Stimulated activated CD4-positive, alpha-beta T cell treated with anti-CD3 and anti-CD28 coated beads, Interleukin-12 subunit alpha, Interleukin-12 subunit beta, amount 100 ng/mL, for 4 hours (primary cell): ENCODE results near the gene RASGRP1.
A peak's percentile ranks its signal among the peaks of the same experiment; 100 is the strongest.

Experiments used
- DNase-seq: peaks from one replicate; pipeline ENCODE4 v3.0.0-alpha.2; 2020

The RASGRP1 gene

DNA sequence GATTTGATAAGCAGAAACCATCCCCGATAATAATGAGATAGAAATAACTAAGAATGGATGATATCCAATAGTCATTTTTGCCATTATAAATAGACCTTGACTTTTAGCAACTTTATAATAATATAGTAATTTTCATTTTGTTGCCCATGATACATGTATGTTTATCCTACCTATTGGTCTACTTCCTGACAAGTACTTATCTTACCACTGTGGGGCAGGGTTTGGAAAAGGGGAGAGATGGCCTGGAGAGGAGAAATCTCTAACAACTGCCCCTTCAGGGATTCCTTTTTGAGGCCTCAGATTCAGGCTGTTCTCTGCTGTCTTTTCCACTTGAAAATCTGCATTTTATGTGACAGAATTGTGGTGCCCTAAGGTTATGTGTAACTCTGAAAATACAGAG, 68.5 kb downstream of the RASGRP1 start:
- no peak for DNase-seq

DNA sequence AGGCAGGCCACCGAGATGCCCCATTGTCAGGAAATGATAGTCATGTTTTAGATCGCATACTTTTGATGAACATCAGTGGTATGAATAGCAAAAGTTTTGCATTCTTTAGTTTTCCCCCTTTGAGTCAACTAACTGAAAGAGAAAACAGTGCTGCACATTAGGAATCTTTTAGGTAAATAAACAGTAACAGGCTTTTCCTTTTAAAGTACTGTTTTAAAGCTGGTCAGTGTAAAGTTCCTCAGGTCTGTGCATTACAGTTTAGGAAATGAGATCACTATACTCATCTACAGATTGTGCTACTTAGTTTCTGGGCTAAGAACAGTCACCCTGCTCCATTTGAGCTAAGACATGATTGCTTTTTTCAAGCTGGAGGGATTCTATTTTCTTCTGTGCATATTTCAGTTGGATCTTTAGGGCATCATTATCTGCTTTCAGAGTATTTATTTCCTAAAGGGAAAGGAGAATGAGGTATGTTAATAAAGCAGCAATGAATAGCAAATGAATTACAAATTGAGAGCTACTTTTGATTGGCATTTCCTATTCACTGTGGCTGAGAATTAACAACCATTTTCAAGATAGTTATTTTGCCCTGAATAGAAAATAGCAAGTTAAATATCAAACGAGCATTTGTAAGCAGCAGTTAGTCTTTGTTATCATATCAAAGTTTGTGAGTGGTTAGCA, 74.2 kb downstream of the RASGRP1 start:
- no peak for DNase-seq

DNA sequence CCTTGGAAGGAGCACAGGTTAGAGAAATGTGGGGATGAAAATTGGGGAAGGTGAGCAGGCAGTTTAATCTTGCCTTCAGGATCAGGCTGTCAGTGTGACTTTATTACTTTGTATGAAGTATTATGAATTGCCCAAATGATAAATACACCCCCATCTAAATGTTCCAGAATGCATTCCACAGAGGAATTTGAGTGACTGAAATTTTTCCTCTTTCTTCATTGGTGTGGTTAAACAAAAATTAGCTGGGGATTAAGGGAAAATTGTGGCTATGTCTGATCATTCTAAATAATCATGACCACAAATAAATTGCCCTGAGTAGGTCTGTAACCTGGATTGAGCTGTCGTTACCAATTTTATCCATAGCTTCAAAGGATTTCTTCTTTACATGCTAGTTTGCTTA, 77.2 kb downstream of the RASGRP1 start:
- DNase-seq: no peak

DNA sequence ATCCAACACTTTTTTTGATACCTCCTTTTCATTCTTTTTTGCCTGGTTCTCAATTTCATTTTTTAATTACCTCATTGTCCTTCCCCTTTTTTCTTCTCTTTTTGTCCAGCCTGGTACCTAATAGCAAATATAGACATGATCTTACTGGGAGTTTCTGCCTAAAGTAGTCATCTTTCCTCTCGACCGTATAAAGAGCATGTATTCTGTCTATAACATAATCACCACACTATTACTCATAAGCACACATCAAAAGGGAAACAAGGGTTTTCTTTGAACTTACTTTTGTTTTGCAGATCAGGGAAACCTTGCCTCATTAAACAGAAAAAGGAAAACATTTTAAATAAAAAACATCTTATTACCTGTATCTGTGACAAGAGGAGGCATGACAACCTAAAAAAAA, 77.7 kb downstream of the RASGRP1 start:
- no peak for DNase-seq

DNA sequence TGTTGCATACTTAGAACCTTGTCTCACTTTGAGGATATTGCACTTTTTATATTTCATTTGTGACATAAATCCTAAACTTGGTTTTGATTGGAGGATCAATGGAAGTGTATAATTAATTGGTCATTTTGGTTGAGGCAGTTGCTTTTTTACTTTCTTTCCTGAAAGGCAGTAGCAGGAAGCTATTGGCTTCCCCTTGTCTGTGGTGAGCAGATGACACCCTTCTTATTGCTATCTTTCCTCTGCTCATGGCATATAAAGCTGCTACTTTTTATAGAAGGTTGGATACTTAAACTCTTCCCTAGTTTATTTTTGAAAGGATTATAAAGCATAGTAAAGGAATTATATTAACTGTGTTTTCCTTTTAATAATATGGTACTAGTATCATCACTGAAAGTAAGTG, 82.0 kb downstream of the RASGRP1 start:
- no peak for DNase-seq

DNA sequence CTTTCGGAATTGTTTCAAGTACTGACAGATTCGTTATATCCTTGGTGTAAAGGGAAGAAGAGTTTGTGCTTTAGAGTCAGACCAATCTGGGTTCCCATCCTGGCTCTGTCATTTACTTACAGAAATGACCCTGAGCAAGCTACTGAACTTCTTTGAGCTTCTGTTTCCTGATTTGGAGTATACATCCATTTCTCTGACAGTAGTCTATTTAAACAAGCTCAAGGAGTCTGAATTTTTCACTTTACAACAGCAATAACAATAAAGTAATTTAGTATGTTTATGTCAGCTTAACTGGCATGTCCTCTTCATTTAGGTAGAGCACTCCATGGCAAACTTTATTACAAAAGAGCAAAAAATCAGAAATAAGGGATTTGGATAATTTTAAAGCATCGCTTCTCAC, 82.9 kb downstream of the RASGRP1 start:
- no peak for DNase-seq

DNA sequence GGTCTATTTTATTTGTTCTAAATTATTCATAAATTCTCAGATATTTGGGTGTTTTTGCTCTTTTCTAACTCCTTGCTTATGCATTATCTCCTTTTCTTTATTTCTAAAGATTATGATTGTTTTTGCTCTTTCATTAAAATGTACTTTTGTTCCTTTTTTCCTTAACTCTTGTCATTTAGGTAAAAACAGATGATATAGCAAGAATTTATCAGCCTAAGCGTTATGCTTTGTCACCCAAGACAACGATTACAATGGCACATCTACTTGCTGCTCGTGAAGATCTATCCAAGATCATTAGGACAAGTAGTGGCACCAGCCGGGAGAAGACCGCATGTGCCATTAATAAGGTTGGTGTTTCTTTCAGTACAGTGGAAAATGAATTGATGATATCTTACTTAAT, 83.5 kb downstream of the RASGRP1 start:
- no peak for DNase-seq

DNA sequence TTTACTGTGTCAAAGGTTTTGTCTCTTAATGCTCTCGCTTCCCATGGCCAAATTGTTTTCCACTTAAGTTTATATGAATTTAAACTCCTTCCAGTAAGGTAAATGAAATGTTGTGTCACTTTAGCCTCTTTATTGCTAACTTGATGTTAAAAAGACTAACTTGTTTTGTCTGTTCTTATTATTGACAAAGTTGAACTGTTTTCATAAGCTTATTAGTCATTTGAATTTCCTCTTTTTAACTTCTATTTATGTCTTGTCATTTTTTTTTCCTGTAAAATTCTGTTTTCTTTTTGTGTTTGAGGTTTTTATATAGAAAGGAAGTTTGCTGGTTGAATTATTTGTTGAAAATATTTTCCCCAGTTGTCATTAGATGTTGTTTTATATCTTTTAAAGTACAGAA, 84.9 kb downstream of the RASGRP1 start:
- no peak for DNase-seq

DNA sequence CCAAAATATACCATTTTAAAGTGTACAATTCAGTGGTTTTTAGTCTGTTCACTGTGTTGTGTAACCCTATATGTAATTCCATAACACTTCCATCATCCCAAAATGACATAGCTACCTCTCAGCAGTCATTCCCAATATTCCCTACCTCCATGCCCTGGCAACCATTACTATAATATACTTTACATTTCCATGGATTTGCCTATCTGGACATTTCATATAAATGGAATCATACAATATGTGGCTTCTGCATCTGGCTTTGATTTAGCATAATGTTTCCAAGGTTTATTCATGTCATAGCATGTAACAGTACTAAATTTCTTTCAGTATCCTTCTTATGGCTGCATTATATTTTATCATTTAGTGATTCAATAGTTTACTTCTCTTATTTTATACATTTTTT, 85.3 kb downstream of the RASGRP1 start:
- no peak for DNase-seq

DNA sequence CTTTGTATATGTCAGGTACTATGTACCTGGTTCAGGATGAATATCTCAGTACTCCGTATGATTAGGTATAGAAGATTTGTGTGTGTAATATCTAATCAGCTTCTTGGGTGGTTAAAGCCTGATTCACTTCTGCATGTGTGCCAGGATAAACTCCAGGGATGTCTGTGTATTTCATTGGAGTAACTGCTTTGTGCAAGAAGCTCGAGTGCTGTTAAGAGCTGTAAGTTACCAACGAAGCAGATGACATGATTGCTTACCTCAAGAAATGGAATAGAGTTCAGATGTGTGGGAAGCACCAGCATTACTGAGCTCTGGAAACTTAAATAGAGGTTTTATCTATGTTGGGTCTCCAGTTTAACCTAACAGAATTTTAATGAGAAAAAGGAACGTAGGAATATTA, 87.0 kb downstream of the RASGRP1 start:
- no peak for DNase-seq

DNA sequence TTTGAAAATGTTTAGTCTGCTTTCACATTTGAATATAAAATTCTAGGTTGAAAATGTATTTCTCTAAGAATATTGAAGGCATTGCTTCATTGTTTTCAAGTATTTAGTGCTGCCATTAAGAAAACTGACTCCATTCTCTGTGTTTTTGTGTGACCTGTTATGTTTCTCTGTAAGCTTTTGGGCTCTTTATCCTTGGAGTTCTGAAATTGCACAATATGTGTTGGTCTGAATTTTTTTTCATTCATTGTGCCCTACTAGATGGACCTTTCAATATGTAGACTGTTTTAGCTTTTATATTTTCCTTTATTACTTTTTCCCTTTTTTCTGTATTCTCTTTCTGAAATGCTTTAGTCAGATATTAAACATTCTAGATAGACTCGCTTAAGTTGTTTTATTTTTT, 88.5 kb downstream of the RASGRP1 start:
- no peak for DNase-seq

DNA sequence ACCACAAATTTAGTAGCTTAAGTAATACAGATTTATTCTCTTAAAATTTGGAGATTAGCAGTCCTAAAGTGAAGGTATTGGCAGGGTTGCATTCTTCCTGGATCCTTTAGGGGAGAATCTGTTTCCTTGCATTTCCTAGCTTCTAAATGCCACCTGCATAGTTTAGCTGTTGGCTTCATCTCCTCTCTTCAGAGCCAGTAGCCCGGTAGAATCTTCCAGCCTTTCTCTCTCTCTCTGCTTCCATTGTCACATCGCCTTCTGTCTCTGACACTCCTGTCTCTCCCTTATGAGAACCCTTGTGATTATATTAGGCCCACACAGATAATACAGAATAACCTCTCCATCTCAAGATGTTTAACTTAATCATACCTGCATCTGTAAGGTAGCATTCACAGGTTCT, 89.3 kb downstream of the RASGRP1 start:
- no peak for DNase-seq

DNA sequence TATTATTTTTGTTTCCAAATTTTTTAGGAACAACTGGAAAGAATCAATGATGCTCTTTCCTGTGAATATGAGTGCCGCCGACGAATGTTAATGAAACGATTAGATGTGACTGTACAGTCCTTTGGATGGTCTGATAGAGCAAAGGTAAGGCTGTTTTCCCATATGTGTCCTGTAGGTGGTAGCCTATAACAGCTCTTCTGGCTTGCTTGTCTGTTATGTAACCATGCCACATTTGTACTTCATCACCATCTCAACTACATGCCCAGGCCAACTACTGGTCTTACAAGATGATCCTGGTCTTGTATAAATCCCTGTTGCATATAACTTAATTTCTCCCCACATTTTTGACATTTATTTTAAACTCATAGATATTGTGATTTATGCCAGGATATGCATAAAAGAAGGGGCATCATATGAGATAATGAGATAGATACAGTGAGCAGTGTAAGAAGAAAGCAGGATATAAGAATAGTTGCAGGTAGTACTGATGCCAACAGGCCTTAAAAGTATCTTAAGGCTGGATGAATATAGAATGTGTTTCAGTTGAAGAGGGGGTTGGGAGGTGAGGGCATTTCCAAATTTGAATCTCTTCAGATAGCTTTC, 90.4 kb downstream of the RASGRP1 start:
- DNase-seq: no peak

DNA sequence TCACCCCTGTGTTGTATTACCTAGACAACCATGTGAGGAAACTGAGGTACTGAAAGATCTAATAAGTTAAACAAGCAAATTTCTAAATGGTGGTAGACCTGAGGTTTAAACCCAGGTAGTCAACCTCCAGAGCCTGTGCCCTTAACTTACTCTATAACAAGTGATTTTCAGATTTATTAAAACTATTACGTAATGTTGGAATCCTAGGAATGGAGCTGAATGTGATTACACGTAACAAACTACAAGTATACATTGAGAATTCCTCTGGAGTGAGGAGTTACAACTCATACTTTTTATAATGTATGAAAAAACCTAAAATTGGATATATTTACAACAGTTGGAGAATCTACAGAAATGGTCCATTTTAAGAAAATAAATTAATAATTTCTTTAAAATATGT, 92.6 kb downstream of the RASGRP1 start:
- no peak for DNase-seq

DNA sequence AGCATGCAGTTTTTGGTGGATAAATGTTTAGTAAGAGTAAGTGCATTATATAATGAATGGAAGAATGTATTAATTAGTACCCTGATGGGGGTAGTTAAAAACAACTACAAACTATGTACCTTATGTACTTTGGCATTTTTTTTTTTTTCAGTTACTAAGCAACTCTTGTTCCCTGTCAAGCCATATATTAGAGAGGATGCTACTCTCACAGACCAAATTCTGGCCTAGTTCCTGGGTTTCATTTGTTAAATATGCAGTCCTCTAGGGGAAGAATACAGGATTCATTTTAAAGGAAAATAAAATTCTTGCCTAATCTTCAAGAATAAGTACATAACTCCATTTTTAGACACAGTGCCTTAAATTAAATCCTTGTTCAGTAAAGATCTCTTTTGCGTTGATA, 93.8 kb downstream of the RASGRP1 start:
- no peak for DNase-seq

DNA sequence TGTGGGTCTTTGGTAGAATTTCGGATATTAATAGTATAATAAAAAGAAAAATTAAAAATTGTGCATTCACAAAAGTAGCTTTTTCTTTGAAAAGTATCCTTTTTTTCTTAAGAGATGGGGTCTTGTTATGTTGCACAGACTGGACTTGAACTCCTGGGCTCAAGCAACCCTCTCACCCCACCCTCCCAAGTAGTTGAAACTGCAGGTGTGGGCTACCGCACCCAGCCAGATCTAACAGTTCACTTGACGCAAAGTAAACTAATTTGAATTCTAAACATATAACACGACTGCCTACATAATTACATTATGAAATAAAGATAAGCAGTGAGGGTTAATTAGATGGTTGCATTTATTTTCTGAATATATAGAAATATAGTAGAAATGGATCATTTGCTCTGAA, 99.9 kb downstream of the RASGRP1 start:
- DNase-seq: no peak

DNA sequence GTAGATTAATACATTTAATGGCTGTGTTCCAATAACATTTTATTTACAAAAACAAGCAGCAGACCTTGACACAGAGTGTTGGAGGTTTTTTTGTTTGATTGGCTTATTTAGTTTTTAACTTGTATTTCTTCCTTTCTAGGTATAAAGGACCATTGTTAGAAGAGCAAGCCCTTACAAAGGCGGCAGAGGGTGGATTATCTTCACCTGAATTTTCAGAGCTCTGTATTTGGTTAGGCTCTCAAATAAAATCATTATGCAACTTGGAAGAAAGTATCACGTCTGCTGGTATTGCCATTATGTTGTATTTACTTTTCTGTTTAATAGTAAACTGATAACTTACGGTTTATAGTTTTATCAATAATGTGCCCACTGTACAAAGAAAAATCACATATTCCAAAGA, 100.7 kb downstream of the RASGRP1 start:
- no peak for DNase-seq

DNA sequence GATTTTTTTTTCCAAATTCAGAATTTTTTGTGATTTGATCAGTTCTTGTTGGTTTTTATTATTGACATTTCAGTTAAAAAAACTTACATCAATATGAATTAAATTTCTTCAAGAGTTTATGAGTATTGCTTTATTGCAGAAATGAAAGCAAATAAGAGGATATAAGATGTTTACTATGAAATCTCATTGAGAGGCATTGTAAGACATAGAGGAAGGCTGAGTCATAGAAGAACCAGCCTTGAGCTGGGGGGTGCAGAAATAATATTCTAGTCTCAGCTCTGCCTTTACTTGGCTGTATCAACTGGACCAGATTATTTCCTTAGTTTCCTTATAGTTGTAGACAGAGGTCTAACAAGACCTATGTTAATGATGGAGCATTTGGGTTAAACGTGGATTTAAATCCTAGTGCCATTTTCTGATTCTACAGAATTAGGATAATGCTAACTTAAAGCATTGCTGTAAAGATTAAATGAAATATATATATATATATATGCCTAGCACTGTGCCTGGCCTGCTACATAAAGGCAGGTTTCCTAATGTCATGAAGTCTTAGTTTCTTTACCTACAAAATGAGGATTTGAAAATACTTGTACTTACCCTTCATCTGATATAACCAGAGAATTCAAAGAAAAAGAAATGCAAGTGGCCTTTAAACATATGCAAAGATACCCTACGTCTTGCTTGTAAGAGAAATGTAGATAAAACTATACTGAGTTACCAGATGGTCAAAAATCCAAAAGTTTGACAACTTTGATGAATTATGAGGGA, 103.4 kb downstream of the RASGRP1 start:
- no peak for DNase-seq

DNA sequence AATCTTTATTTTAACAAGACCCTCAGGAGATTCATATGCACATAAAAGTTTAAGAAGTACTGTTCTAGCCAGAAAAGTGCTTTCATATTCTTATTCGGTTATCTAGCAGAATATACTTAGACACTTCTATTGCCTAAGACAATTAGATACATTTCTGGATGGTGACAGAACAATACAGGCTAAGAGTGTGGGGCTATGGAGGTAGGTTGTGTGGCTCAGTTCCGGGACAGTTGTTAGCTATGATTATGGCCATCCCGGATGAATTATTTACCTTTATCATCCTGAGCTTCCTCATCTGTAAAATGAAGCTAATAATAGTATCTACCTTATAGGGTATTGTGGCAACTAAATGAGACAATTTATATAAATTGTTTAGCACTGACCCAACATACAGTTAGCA, 104.1 kb downstream of the RASGRP1 start:
- DNase-seq: no peak

DNA sequence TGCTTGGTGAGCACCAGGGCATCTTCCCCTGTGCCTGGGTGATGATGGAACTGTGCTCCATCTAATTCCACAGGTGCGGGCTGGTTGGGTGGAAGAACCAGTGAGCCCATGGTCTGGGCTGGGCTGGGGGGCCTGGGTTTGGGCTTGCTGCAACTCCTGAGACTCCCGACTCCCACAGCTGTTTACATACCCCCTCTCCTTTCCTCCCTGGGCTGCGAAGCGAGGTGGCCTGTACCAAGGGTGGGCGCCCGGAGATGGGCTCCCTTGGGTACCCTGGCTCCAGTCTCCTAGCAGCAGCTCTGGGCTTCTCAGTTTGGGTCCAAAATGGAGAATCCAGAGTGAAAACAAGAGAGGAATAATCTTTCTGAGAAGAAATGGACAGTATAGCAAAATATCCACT, 105.1 kb downstream of the RASGRP1 start:
- DNase-seq: no peak

DNA sequence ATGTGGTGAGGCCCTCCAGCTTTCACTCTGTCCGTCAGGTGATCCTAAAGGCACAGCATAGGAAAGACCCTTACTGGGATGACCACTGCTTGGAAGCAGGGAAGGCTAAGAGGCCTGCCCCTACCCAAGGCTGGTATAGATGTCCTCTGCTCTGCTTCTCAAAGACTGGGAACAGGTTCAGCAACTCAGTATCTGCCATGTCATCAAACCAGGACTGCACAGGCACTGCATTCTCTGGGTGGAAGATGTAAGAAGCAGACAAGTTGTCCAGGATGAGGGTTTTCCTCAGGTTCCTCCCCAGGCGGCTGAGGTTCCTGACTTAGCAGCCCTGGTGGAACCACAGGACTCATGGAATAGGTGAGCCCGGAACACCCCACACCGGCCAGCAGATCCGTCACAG, 106.0 kb downstream of the RASGRP1 start:
- no peak for DNase-seq

DNA sequence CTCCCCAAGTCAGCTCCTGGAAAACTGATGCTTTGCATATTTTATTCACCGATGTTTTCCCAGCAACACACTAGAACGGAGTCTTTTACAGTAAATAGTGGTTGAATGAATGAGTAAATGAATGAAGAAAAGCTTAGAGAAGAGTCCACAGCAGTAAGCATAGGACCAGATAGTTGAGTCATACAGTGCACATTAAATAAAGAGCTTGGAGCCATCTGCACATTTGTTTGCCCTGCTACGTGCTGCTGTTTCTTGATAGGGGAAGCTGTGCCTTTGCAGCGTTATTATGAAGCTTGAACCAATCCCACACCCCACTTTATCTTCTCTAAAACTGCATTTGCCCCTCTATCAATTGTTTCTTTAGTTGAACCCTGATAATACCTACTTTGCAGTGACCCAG, 109.5 kb downstream of the RASGRP1 start:
- DNase-seq: no peak

DNA sequence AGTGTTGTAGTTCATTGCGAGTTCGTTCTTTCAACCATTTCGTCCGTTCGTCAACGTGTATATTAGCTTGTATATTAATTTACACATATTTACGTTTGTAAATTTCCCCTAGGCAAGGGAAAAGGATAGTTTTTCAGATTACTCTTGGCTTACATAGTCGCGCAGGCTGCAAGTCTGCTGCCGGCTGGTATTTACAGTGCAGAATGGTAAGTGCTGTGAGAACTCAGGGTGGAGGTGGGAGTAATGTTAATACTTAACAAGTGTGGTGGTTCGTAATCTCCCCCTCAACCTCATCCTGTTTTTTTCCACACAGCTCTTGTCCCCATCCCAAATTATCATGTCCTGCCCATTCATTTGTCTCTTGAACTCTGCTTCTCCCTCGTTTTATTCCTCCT, 109.9 kb downstream of the RASGRP1 start:
- DNase-seq: no peak

DNA sequence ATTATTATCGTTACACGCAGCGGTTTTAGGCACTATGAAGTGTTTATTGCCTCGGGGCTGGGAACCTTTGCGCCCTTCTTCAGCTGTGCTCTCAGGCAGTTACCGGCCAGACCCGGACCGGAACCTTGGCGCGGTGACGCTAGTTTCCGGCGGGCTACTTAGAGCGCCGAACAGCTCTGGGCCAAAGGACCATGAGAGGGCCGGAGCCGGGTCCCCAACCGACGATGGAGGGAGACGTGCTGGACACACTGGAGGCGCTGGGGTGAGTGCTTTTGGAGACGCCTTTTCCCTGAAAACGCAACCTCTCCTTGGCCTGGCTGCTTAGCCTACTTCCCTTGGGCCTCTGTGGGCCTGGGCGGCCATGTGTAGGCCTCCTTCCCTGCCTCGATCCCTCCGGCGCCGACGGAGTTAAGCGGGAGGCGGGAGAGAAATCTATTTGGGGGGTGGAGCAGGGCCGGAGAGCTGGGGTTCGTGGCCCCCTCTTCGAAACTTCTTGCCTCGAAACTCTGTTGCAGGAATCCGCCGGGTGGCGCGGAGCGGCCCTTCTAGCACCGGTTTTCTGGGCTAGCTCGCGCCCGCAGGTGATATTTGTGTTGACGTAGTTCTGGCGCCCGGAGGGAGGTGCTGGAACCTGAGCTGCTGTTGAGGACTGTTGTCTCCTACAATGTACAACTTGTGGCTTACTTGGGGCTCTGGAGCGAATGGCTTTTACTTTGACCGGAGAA, 110.5 kb downstream of the RASGRP1 start, which contains the start of gene FAM98B:
FAM98B (plus strand) TSS at position 157 of the 725 bp plus-strand sequence; CDS start at position 192, 35 bp downstream.
- DNase-seq: peak; percentile 87
